Activated CD8-positive, alpha-beta memory T cell treated with anti-CD3 and anti-CD28 coated beads for 1 hour (primary cell): Measurements from ENCODE around the gene TBX10.
"Not testable (repeated sequence)": the region's sequence is repeated elsewhere in the genome, so short reads cannot be mapped to it uniquely, and the experiment has no call there.

Source experiments
- DNase-seq, 2 donors: peaks; one replicate each; pipeline ENCODE4 v3.0.0-alpha.2; 2020; ENCODE audit warnings: low read depth in 1 of 2; ENCODE audit errors: extremely low read depth in 1 of 2

Gene TBX10

GRCh38 chr11:67646535-67647336, 7.2 kb upstream of the TBX10 start:
- DNase-seq, result no peak

- no peak for DNase-seq
Observed at GRCh38 chr11:67645521-67646461, 6.2 kb upstream of the TBX10 start.

GRCh38 chr11:67644472-67645418, 5.2 kb upstream of the TBX10 start:
- no peak for DNase-seq

GRCh38 chr11:67644042-67644441, 4.5 kb upstream of the TBX10 start:
- DNase-seq, result no peak

- no peak for DNase-seq
Observed at GRCh38 chr11:67642173-67643120, 2.9 kb upstream of the TBX10 start.

GRCh38 chr11:67641338-67642172, 2.0 kb upstream of the TBX10 start:
- DNase-seq, result no peak

- no peak for DNase-seq
Observed at GRCh38 chr11:67640758-67641337, 1.3 kb upstream of the TBX10 start.

GRCh38 chr11:67640021-67640757, 626 bp upstream of the TBX10 start:
- DNase-seq, result peak in 1 of 2 donors; percentile 43

- no peak for DNase-seq
Observed at GRCh38 chr11:67638535-67639437, 777 bp downstream of the TBX10 start.

- not testable (repeated sequence) for DNase-seq
Observed at GRCh38 chr11:67637441-67637840, 2.1 kb downstream of the TBX10 start.

- DNase-seq, result no peak
Observed at GRCh38 chr11:67636962-67637361, 2.6 kb downstream of the TBX10 start.

GRCh38 chr11:67635231-67635521, 4.4 kb downstream of the TBX10 start:
- no peak for DNase-seq

GRCh38 chr11:67634366-67635230, 5.0 kb downstream of the TBX10 start:
- DNase-seq, result no peak

- no peak for DNase-seq
Observed at GRCh38 chr11:67633758-67634365, 5.7 kb downstream of the TBX10 start.

GRCh38 chr11:67632982-67633755, 6.4 kb downstream of the TBX10 start:
- DNase-seq, result no peak
